GM21786 (cell line): Measurements from ENCODE around the gene DHFR2.

Source experiments
- ATAC-seq: cut with Tn5 transposase; IDR thresholded peaks from one replicate; pipeline ENCODE4 v1.9.1; 2021; ENCODE audit not compliant: unreplicated experiment

DHFR2 gene

GRCh38 chr3:94008253-94008652 lies 54.5 kb downstream of the DHFR2 start:
- no peak for ATAC-seq
